ENCODE data around the gene INHBB. TPM values are rescaled to one million over a fixed set of nuclear protein-coding genes. Genes with fewer than 3 reads are reported as not detected.

The INHBB gene
- total RNA-seq, 1 donor from 2014 or later: not detected

DNA sequence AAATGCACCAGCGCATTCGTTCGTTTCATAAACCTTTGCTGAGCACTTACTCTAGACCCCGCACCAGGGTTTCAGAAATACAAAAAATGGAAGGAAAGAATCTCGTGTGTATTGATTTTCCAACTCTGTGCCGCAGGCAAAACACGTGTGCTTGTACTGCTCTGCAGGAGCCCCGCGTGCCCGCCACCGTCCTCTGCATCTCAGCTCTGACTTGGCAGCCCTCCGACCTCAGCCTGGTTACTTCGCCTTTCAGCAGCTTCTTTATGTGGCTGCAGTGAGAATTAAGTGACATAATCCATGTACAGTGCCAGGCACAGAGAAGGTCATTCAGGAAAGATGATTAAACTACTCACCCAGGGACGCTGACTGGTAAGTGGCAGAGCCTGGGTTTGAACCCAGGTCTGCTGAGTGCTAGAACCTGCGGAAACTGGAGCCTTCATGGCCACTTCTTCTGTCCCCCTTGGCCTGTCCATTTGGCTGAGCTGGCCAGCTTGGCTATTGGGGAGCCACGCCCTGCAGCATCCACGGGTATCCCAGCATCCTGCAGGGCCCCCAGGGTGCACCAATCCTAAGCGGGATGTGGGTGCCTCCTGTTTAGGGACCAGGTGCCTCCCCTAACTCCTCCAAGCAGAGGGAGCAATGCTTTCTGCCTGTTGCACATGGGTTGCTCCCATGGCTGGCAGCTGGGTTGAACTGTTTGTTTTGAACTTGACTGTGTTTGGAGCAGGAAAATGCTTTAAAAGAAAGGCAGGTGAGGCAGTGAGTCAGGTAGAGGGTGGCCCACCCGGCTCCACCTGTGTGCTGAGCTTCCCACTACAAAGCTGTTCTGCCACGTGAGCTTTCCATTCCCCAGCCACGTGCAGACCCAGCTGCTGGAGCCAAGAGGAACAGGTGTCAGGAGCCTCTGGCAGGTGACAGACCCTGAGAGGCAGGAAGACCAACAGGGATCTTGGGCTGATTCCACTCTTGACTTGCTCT lies 34.3 kb downstream of the INHBB start:
- H3K4me3 Mint-ChIP-seq (ENCODE audit: low read depth): no peak overlapping the region
- no peaks in the 10 kb centered on the region for H3K36me3 Mint-ChIP-seq (ENCODE audit: insufficient read depth)
- DNase-seq (ENCODE audit: low spot score, unreplicated experiment): no peak
- H3K27me3 Mint-ChIP-seq: peaks cover 30% of the 10 kb centered on the region
- H3K27ac Mint-ChIP-seq: no peak overlapping the region
- no peaks in the 10 kb centered on the region for H3K9me3 Mint-ChIP-seq (ENCODE audit: low read depth)
- peaks cover 5% of the 10 kb centered on the region for H3K4me1 Mint-ChIP-seq (ENCODE audit: low read depth)
- TF ChIP-seq, protein P1, sequence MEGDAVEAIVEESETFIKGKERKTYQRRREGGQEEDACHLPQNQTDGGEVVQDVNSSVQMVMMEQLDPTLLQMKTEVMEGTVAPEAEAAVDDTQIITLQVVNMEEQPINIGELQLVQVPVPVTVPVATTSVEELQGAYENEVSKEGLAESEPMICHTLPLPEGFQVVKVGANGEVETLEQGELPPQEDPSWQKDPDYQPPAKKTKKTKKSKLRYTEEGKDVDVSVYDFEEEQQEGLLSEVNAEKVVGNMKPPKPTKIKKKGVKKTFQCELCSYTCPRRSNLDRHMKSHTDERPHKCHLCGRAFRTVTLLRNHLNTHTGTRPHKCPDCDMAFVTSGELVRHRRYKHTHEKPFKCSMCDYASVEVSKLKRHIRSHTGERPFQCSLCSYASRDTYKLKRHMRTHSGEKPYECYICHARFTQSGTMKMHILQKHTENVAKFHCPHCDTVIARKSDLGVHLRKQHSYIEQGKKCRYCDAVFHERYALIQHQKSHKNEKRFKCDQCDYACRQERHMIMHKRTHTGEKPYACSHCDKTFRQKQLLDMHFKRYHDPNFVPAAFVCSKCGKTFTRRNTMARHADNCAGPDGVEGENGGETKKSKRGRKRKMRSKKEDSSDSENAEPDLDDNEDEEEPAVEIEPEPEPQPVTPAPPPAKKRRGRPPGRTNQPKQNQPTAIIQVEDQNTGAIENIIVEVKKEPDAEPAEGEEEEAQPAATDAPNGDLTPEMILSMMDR (IDR thresholded peaks at IDR 0.05; ENCODE audit: unreplicated experiment): no peak

DNA sequence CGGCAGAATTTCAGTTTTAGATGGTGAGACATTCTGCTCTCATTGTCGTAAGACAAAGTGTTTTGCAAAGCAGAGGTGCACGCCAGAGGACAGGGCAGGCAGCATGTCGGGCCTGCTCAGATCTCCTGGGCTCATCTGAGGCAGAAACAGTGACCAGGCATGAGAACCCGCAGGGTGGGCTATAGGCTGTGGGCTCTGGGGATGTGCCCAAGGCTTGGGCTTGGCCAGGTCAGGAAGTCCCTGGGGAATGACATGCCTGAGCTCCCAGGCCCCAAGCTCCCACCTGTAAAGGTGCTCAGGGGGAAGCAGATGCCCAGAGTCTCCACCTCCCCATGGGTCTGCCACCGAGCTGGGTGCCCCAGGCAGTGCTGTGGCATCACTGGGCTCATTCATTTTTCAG lies 35.3 kb downstream of the INHBB start:
- Mint-ChIP-seq H3K36me3 (ENCODE audit: insufficient read depth) (no peaks in the 10 kb centered on the region), H3K9me3 (ENCODE audit: low read depth) (no peaks in the 10 kb centered on the region), H3K27ac (no peak overlapping the region), H3K4me3 (ENCODE audit: low read depth) (no peak overlapping the region), H3K27me3 (peaks cover 26% of the 10 kb centered on the region), H3K4me1 (ENCODE audit: low read depth) (peaks cover 6% of the 10 kb centered on the region)
- no peak for DNase-seq (ENCODE audit: low spot score, unreplicated experiment)
- TF ChIP-seq, protein P1 (IDR thresholded peaks at IDR 0.05; ENCODE audit: unreplicated experiment): no peak

DNA sequence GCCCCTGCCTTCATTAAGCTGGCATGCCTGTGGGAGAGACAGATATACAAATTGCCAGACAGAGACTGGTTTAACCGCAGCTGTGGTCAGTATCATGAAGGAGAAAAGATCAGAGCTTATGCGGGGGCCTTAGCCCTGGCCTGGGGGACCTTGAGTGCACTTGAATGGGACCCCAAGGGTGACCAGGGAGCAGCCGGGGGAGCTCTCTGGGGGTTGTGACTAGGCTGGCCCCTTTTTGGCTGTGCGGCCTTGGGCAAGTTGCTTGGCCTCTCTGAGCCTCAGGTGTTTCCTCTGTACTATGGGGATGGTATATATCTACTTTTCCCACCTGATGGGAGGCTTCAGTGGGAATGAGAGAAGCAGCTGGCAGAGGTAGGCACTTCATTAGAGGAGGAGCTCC lies 35.7 kb downstream of the INHBB start:
- Mint-ChIP-seq H3K4me3 (ENCODE audit: low read depth) (no peak overlapping the region), H3K36me3 (ENCODE audit: insufficient read depth) (no peaks in the 10 kb centered on the region), H3K4me1 (ENCODE audit: low read depth) (peaks cover 6% of the 10 kb centered on the region), H3K9me3 (ENCODE audit: low read depth) (no peaks in the 10 kb centered on the region), H3K27me3 (peaks cover 22% of the 10 kb centered on the region), H3K27ac (no peak overlapping the region)
- no peak for DNase-seq (ENCODE audit: low spot score, unreplicated experiment)
- TF ChIP-seq, protein P1 (IDR thresholded peaks at IDR 0.05; ENCODE audit: unreplicated experiment): no peak

DNA sequence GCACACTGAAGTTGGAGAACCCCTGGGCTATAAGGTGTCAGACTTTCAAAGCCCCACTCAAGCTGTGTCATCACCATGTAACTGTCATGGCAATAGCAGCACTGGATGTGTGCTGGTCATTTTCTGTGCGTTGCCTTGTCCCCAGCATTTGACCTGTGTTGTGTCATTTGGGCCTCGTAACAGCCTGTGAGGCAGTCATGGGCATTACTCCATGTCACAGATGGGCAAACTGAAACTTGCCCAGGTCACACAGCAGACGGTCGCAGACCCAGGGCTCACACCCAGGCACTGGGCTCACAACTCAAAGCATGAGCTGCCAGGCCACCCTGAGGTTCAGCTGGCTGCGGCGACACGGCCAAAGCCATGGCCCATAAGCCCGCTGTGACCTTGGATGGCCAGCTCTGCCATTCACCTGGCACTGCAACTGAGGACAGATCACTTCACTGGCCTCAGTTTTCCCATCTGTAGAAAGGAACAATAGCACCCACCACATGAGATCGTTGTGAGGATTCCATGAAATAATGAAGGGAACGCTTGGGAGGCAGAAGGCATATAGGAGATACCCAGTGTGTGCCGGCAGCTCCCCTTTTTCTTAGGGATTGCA lies 36.7 kb downstream of the INHBB start:
- Mint-ChIP-seq H3K27me3 (peaks cover 19% of the 10 kb centered on the region), H3K4me1 (ENCODE audit: low read depth) (peaks cover 6% of the 10 kb centered on the region), H3K4me3 (ENCODE audit: low read depth) (no peak overlapping the region), H3K36me3 (ENCODE audit: insufficient read depth) (no peaks in the 10 kb centered on the region), H3K27ac (no peak overlapping the region), H3K9me3 (ENCODE audit: low read depth) (no peaks in the 10 kb centered on the region)
- TF ChIP-seq, protein P1 (IDR thresholded peaks at IDR 0.05; ENCODE audit: unreplicated experiment): no peak
- DNase-seq (ENCODE audit: low spot score, unreplicated experiment): no peak

DNA sequence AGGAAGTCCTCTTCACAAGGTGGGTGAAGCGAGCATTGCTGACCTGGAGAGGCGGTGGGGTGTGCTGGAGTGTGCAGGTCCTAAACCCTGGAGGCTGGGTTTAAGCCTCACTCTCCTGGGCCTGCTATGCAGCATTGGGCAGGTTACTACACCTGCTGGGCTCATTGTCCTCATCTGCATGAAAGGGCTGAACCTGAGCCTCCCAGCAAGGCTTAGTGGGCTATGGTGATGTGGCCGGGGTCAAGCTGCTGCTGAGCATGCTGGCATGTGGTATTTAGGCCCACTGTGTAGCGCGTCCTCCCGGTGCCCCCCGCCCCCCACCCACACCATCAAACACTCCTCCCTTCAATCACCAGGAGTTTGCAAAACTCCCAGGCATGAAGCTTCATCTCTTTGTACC lies 37.3 kb downstream of the INHBB start:
- no peaks in the 10 kb centered on the region for H3K36me3 Mint-ChIP-seq (ENCODE audit: insufficient read depth)
- H3K4me3 Mint-ChIP-seq (ENCODE audit: low read depth): no peak overlapping the region
- H3K9me3 Mint-ChIP-seq (ENCODE audit: low read depth): no peaks in the 10 kb centered on the region
- peaks cover 6% of the 10 kb centered on the region for H3K4me1 Mint-ChIP-seq (ENCODE audit: low read depth)
- TF ChIP-seq, protein P1 (IDR thresholded peaks at IDR 0.05; ENCODE audit: unreplicated experiment): no peak
- H3K27ac Mint-ChIP-seq: no peak overlapping the region
- H3K27me3 Mint-ChIP-seq: peaks cover 15% of the 10 kb centered on the region
- DNase-seq (ENCODE audit: low spot score, unreplicated experiment): no peak
